ENCODE results near the gene SNRNP25. TPM values are rescaled to one million over a fixed set of nuclear protein-coding genes. Genes with fewer than 3 reads are reported as not detected.

SNRNP25 gene
- total and polyA plus RNA-seq, 9 of the 15 experiments (the other 6 are each of a cell fraction or from before 2014, with no cell fraction given) = 59.0 to 176 (median 108) TPM

GRCh38 chr16:57711-58110 lies 4.1 kb downstream of the SNRNP25 start (continued):
- TF ChIP-seq CHD7 (IDR thresholded peaks at IDR 0.05; ENCODE audit: low read depth, low read length) (no peak), MYBL2 (IDR thresholded peaks at IDR 0.05; ENCODE audit: low read depth) (no peak), MYBL2 (CRISPR knock-in tag; IDR thresholded peaks at IDR 0.05; ENCODE audit: borderline replicate concordance) (no peak), SUPT5H (IDR thresholded peaks at IDR 0.05) (0 out of 2 replicates have a peak, but pooled peaks have one; percentile 18), TRIM25 (IDR thresholded peaks at IDR 0.05; ENCODE audit: borderline replicate concordance) (no peak)
